ENCODE results near the gene ETNPPL.
"Not testable (repeated sequence)": the region's sequence is repeated elsewhere in the genome, so short reads cannot be mapped to it uniquely, and the experiment has no call there.

Gene ETNPPL

GRCh38 chr4:108716340-108716739, 46.5 kb downstream of the ETNPPL start:
- H3K27ac ChIP-seq: no peak overlapping the region
- no peak for TF ChIP-seq ZFX (IDR thresholded peaks at IDR 0.05; ENCODE audit: borderline replicate concordance)
- no peak for TF ChIP-seq CTCF (IDR thresholded peaks at IDR 0.05)

DNA sequence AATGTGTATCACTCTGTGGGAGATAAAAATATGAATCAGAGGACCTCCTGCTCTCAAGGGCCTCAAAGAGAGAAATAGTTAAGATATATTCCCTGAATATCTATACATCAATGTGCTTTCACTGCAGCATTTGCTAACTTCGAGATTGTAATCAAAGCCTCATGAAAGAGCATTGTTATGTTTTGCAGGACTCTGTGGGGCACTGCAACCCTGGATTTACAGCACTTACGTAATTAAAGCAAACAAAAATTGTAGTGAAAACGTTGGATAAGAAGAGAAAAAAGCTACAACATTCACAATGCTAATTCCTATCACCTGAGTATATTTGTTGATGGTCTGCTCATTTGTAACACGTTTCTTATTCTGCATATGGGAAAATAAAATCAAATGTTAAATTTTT, 48.0 kb downstream of the ETNPPL start:
- H3K27ac ChIP-seq: no peak overlapping the region
- TF ChIP-seq CTCF (IDR thresholded peaks at IDR 0.05): no peak
- TF ChIP-seq ZFX (IDR thresholded peaks at IDR 0.05; ENCODE audit: borderline replicate concordance): no peak

GRCh38 chr4:108710578-108710977, 52.3 kb downstream of the ETNPPL start:
- not testable (repeated sequence) for H3K27ac ChIP-seq

DNA sequence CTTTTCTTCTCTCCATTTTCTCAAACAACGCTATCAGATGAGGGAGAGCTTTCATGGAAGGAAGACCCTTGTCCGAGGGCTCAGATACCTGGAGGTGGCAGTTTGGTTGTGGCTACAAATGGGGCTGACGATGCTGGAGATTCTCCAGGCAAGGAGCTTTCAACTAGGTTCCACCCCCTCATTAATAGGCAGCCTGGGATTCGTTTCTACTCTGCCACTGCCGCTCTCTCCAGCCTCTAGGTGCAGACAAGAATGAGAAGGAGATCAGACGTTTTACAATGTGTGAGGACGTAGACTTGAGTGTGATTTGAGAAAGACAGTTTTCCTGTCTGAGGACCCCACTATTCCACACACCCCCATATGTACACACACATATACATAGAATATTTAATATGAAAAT, 53.1 kb downstream of the ETNPPL start:
- TF ChIP-seq CTCF (IDR thresholded peaks at IDR 0.05) (no peak), ZFX (IDR thresholded peaks at IDR 0.05; ENCODE audit: borderline replicate concordance) (no peak)
- H3K27ac ChIP-seq: no peak overlapping the region

GRCh38 chr4:108709234-108709633, 53.6 kb downstream of the ETNPPL start:
- H3K27ac ChIP-seq: no peak overlapping the region
- TF ChIP-seq CTCF (IDR thresholded peaks at IDR 0.05) (no peak), ZFX (IDR thresholded peaks at IDR 0.05; ENCODE audit: borderline replicate concordance) (no peak)

DNA sequence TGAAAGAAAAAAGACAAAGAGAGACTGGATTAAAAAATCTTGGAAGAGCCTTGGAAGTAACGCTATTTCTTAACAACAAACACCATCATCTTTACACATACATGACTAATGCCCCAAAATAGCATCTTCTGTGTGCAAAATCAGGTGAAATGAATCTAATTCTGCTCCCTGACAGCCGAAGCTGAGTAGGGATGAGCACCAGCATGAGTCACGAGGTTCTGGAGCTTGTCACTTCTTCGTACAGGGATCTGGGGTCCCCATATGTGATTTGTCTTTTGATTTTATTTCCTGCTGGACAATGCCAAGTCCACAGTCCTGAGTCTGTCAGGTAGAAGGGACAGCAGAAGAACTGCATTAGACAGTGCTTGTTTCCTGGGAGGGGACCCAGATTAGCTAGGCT, 56.6 kb downstream of the ETNPPL start:
- no peak overlapping the region for H3K27ac ChIP-seq
- TF ChIP-seq ZFX (IDR thresholded peaks at IDR 0.05; ENCODE audit: borderline replicate concordance) (no peak), CTCF (IDR thresholded peaks at IDR 0.05) (no peak)

GRCh38 chr4:108703966-108704365, 58.9 kb downstream of the ETNPPL start:
- no peak for TF ChIP-seq ZFX (IDR thresholded peaks at IDR 0.05; ENCODE audit: borderline replicate concordance)
- TF ChIP-seq CTCF (IDR thresholded peaks at IDR 0.05): no peak

DNA sequence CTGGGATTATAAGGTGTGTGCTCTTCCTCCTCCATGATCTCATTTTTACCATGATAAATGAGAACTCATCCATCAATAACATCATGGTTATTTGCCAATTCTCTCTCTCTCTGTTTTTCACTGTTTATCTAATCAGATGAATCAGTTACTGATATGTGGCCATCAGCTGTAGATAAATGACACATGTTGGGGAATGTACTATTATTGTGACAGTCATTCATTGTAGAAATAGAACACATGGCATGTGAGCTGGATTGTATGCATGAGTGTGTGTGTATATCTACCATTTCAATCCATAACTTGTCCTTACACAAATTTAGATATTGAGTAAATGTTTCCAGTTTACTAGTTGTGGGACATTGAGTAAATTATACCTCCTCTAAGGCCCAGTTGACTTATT, 59.5 kb downstream of the ETNPPL start:
- H3K27ac ChIP-seq: no peak overlapping the region
- TF ChIP-seq ZFX (IDR thresholded peaks at IDR 0.05; ENCODE audit: borderline replicate concordance): no peak
- TF ChIP-seq CTCF (IDR thresholded peaks at IDR 0.05): no peak

More at GRCh38 chr4:108703966-108704365, 58.9 kb downstream of the ETNPPL start:
- H3K27ac ChIP-seq: no peak overlapping the region
